Lung (tissue), 12 donors: ENCODE measurements around the gene CD93. TPM values are rescaled to one million over a fixed set of nuclear protein-coding genes. Genes with fewer than 3 reads are reported as not detected.

Experiments
- ATAC-seq: fragments of 200-7000 bp; cut with Tn5 transposase; one replicate; pipeline ENCODE4 v1.9.1; 2020; ENCODE audit warnings: moderate number of reproducible peaks; ENCODE audit not compliant: insufficient read depth, low FRiP score
- DNase-seq, 3 donors: peaks; one replicate each; pipeline ENCODE4 v3.0.0-alpha.2; 2013 to 2017
- H3K27ac ChIP-seq, 2 donors: one replicate each; pipeline ENCODE4 v1.5.1; 2013; ENCODE audit warnings: mild to moderate bottlenecking in 2 of 2, moderate library complexity in 2 of 2, control low read depth in 1 of 2, inconsistent platforms in 1 of 2, low read depth in 1 of 2, low read length in 1 of 2
- H3K27me3 ChIP-seq, 3 donors: one replicate each; pipeline ENCODE4 v1.5.1; 2013; ENCODE audit warnings: low read length in 2 of 3; ENCODE audit not compliant: control insufficient read depth in 3 of 3, insufficient read depth in 3 of 3
- H3K36me3 ChIP-seq, 4 donors: one replicate each; pipeline ENCODE4 v1.5.1; 2013; ENCODE audit warnings: low read length in 4 of 4, mild to moderate bottlenecking in 1 of 4, moderate library complexity in 1 of 4; ENCODE audit not compliant: control insufficient read depth in 4 of 4, insufficient read depth in 4 of 4
- H3K4me1 ChIP-seq, 5 donors: one replicate each; pipeline ENCODE4 v1.5.1; 2013; ENCODE audit warnings: low read length in 5 of 5, mild to moderate bottlenecking in 2 of 5, moderate library complexity in 1 of 5; ENCODE audit not compliant: control insufficient read depth in 5 of 5, insufficient read depth in 5 of 5
- H3K4me3 ChIP-seq: one replicate; pipeline ENCODE4 v1.5.1; 2013; ENCODE audit warnings: mild to moderate bottlenecking, control low read depth, moderate library complexity
- H3K9ac ChIP-seq, 2 donors: one replicate each; pipeline ENCODE4 v1.5.1; 2013; ENCODE audit warnings: low read length in 2 of 2, control low read depth in 1 of 2; ENCODE audit not compliant: insufficient read depth in 1 of 2
- H3K9me3 ChIP-seq, 4 donors: one replicate each; pipeline ENCODE4 v1.5.1; 2013; ENCODE audit warnings: low read length in 3 of 4, mild to moderate bottlenecking in 1 of 4, moderate library complexity in 1 of 4; ENCODE audit not compliant: control insufficient read depth in 4 of 4, insufficient read depth in 3 of 4
- WGBS, 2 donors: extraction: QIAGEN DNeasy Blood & Tissue Kit; methylation state at CpG; one replicate each; pipeline ENCODE4 v1.1.7; 2013; 5-methylcytosine and 5-hydroxymethylcytosine counted together
- polyA plus RNA-seq, 2 donors: library from polyadenylated mRNA; stranded (reverse); fragments of 200-250 nt; gene quantifications; one replicate each; pipeline ENCODE4 v1.2.1, GENCODE V29; 2013
- total RNA-seq, 2 donors: library from RNA; depleted of rRNA in 1 of 2; stranded (reverse); fragments of >200 nt in 1 of 2; gene quantifications; one replicate each; pipeline ENCODE4 v1.2.1, GENCODE V29; 2014 to 2021
- TF ChIP-seq, protein P1 (sequence below): IDR thresholded peaks from 2 replicates; pipeline ENCODE4 v1.5.1; 2012; ENCODE audit warnings: mild to moderate bottlenecking; ENCODE audit errors: control extremely low read depth, extremely low read depth
- donor health status: control.
- donor health status: control.
- donor health status: Bipolar disorder and iron deficiency.
- donor health status: healthy.
- donor health status: DM: yes; HTN: yes; CAD: no.

The CD93 gene
- total and polyA plus RNA-seq, 4 donors = 17.9 to 239 (median 126) TPM

DNA sequence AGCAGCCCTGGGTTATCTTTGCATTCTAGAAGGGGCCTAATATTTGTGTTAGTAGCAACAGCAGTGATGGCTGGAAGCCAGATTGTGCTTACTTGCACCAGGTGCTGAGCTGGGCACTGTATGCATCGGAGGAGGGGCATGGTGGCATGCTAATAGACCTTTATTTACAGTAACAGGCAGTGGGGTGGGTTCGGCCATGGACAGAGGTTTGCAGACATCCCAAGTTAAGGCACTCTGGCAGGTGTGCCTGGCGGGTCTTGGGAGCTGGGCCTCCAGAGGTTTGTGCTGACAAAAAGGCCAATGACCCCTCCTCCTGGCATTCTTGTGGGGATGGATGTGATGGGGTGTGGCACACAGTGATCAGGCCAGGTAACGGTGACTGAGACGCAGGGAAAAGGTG, 39.0 kb upstream of the CD93 start:
- H3K9me3 ChIP-seq = no peaks in the 10 kb centered on the region
- no peaks in the 10 kb centered on the region for H3K36me3 ChIP-seq
- H3K9ac ChIP-seq = no peak overlapping the region
- peak overlapping the region in 1 of 2 donors; percentile 76 for H3K27ac ChIP-seq
- ATAC-seq = no peak
- peaks cover 0 to 27% (median 0%) of the 10 kb centered on the region in 5 donors for H3K4me1 ChIP-seq
- no peak for DNase-seq
- H3K4me3 ChIP-seq = no peak overlapping the region
- TF ChIP-seq, protein P1, sequence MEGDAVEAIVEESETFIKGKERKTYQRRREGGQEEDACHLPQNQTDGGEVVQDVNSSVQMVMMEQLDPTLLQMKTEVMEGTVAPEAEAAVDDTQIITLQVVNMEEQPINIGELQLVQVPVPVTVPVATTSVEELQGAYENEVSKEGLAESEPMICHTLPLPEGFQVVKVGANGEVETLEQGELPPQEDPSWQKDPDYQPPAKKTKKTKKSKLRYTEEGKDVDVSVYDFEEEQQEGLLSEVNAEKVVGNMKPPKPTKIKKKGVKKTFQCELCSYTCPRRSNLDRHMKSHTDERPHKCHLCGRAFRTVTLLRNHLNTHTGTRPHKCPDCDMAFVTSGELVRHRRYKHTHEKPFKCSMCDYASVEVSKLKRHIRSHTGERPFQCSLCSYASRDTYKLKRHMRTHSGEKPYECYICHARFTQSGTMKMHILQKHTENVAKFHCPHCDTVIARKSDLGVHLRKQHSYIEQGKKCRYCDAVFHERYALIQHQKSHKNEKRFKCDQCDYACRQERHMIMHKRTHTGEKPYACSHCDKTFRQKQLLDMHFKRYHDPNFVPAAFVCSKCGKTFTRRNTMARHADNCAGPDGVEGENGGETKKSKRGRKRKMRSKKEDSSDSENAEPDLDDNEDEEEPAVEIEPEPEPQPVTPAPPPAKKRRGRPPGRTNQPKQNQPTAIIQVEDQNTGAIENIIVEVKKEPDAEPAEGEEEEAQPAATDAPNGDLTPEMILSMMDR = no peak
- H3K27me3 ChIP-seq = no peaks in the 10 kb centered on the region
- 61 to 68% methylated on average over 5 of the region's 5 CpGs for WGBS, 2 donors

DNA sequence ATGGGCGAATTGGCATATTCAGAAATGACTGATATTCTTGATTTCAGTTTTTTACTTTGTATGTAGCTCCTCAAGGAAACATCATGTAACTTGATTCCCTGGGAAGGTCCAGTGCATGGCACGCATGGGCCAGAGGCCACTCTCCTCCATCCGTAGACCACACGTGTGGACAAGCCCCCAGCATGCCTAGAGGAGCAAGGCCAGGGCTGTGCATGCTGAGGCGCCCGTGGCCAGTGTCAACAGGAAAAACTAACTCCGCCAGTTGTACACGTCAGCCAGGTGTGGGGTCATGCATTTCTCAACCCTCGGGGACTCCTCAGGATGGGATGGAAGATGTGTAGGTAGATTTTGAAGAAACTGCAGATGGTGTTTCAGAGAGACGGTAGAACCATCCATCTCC, 37.8 kb upstream of the CD93 start:
- H3K9me3 ChIP-seq = no peaks in the 10 kb centered on the region
- 84 to 88% methylated on average over 10 of the region's 10 CpGs for WGBS, 2 donors

DNA sequence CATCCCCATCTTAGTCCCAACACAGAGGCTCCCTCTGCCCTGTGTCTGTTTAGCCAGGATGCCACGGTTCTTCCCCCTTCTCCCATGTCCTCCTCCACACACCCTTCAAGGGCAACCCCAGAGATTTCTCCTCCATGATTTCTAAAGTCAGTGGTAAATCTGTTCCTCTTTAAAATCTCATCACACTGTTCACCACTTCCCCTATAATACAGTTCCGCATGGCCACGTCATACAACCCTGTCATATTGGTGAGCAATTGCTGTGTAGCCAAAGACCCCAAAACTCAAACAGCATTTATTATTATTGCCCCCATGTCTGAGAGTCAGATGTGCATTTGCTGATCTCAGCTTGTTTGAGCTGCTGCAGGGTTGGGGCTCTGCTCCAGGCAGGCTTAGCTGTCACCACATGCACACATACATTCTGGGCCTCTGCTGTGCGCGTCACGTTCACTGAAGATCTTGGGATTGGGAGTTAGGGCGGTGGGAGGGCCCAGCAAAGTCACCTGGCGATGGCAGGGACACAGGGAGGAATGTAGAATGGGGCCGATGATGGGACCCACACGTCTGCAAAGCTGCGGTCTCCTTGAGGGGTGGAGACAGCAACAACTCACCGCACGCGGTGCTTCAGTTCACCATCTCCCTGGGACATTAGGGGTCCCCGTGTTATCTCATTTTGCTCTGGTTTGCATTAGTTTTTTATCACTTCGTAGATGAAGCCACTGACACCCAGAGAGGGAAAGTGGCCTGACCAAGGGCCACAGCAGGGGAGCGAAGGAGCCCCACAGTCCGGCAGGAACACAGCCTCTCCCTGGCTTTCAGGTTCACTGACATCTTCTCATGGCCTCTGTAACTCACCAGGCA, 36.9 kb upstream of the CD93 start:
- no peaks in the 10 kb centered on the region for H3K36me3 ChIP-seq
- H3K4me1 ChIP-seq = peaks cover 0 to 28% (median 0%) of the 10 kb centered on the region in 5 donors
- H3K27ac ChIP-seq = no peak overlapping the region
- 92 to 94% methylated on average over 17 of the region's 18 CpGs for WGBS, 2 donors
- no peak overlapping the region for H3K9ac ChIP-seq
- peaks cover 0 to 2% (median 0%) of the 10 kb centered on the region in 4 donors for H3K9me3 ChIP-seq
- no peak overlapping the region for H3K4me3 ChIP-seq
- ATAC-seq (no peak), DNase-seq (no peak)
- TF ChIP-seq, protein P1 = no peak
- H3K27me3 ChIP-seq = no peaks in the 10 kb centered on the region

More for the DNA sequence above, 37.8 kb upstream of the CD93 start:
- TF ChIP-seq, protein P1 = no peak
- Histone ChIP-seq H3K9ac (no peak overlapping the region), H3K36me3 (no peaks in the 10 kb centered on the region), H3K4me3 (no peak overlapping the region), H3K27me3 (no peaks in the 10 kb centered on the region), H3K27ac (no peak overlapping the region), H3K4me1 (peaks cover 0 to 28% (median 0%) of the 10 kb centered on the region in 5 donors)
- DNase-seq (no peak), ATAC-seq (no peak)
